ENCODE results near the gene RELB. TPM values are rescaled to one million over a fixed set of nuclear protein-coding genes. Genes with fewer than 3 reads are reported as not detected.

Gene RELB
- total and polyA plus RNA-seq, 2 of the 4 experiments (the other 2 are of a cell fraction): 5.0 to 17.2 TPM

- Histone ChIP-seq H4K5ac (ENCODE audit: low read depth, low read length) (no peak overlapping the region), H2AK5ac (ENCODE audit: low read depth, low read length) (no peak overlapping the region), H3K9ac (ENCODE audit: low read depth, low read length) (no peak overlapping the region), H2BK15ac (ENCODE audit: low read depth, low read length) (no peak overlapping the region), H3K9me3 (ENCODE audit: control insufficient read depth, insufficient read depth, low read length) (no peaks in the 10 kb centered on the region), H3K14ac (replicated peaks; ENCODE audit: low read depth, low read length) (no peak overlapping the region), H3K27me3 (ENCODE audit: control insufficient read depth, insufficient read depth, low read length) (no peaks in the 10 kb centered on the region), H3K4me3 (ENCODE audit: insufficient read depth, low read depth, low read length) (no peak overlapping the region), H2BK5ac (ENCODE audit: low read depth, low read length, poor library complexity, severe bottlenecking) (no peak overlapping the region), H3K4me1 (ENCODE audit: control insufficient read depth, insufficient read depth, low read length) (no peaks in the 10 kb centered on the region), H3K27ac (ENCODE audit: insufficient read depth, low read length) (no peak overlapping the region), H3K4ac (ENCODE audit: low read depth, low read length) (no peak overlapping the region), H2AFZ (replicated peaks; ENCODE audit: low read length, poor library complexity) (no peak overlapping the region), H3K4me2 (ENCODE audit: low read depth, low read length) (no peak overlapping the region), H3K9me1 (ENCODE audit: insufficient read depth, low read length) (no peaks in the 10 kb centered on the region), H4K91ac (ENCODE audit: insufficient read depth, low read depth, low read length) (no peak overlapping the region), H2AK9ac (replicated peaks; ENCODE audit: low read depth, low read length, poor library complexity) (no peak overlapping the region), H4K8ac (ENCODE audit: low read depth in 2 of 2, low read length in 2 of 2) (no peak overlapping the region), H3K18ac (ENCODE audit: low read depth, low read length) (no peak overlapping the region), H3K36me3 (ENCODE audit: control insufficient read depth, insufficient read depth, low read length) (peaks cover 46% of the 10 kb centered on the region), H3K79me1 (ENCODE audit: low read depth in 1 of 2, low read length in 2 of 2) (peaks cover 4 to 6% of the 10 kb centered on the region in 2 experiments; a peak in 2 of 4 replicates), H3K56ac (ENCODE audit: extremely low read depth, insufficient read depth, low read length) (no peak overlapping the region), H2BK20ac (ENCODE audit: low read depth, low read length) (no peak overlapping the region), H4K20me1 (ENCODE audit: insufficient read depth, low read length) (no peaks in the 10 kb centered on the region), H3K23ac (ENCODE audit: low read depth, low read length) (no peak overlapping the region), H2BK120ac (ENCODE audit: low read depth, low read length) (no peak overlapping the region)
- ATAC-seq (ENCODE audit: low read depth): no peak
- in situ Hi-C loops (cut with MboI; ENCODE audit: low sequenced_read_pairs) (no loop called here), intact Hi-C loops (cut with micrococcal nuclease) (no loop called here), dilution Hi-C loops (cut with HindIII; ENCODE audit: low sequenced_read_pairs, unreplicated experiment) (no loop called here)
- no peak for DNase-seq
- TF ChIP-seq NFE2L2 (IDR thresholded peaks at IDR 0.05; ENCODE audit: low read depth, low read length) (no peak), RCOR1 (IDR thresholded peaks at IDR 0.05; ENCODE audit: insufficient replicate concordance, low read length) (no peak), POLR2A (IDR thresholded peaks at IDR 0.05; ENCODE audit: low read depth, low read length) (no peak), FOS (IDR thresholded peaks at IDR 0.05; ENCODE audit: low read depth, low read length) (no peak), CEBPB (IDR thresholded peaks at IDR 0.05; ENCODE audit: low read depth, low read length) (no peak), MAZ (IDR thresholded peaks at IDR 0.05; ENCODE audit: borderline replicate concordance, low read depth, low read length) (no peak), BHLHE40 (IDR thresholded peaks at IDR 0.05; ENCODE audit: low read depth, low read length) (no peak), MXI1 (IDR thresholded peaks at IDR 0.05; ENCODE audit: borderline replicate concordance, low read depth, low read length) (no peak), SMC3 (IDR thresholded peaks at IDR 0.05; ENCODE audit: low read depth, low read length) (no peak), RAD21 (IDR thresholded peaks at IDR 0.05; ENCODE audit: low read length) (no peak), USF2 (IDR thresholded peaks at IDR 0.05; ENCODE audit: low read depth, low read length) (no peak), MAFK (IDR thresholded peaks at IDR 0.05; ENCODE audit: low read depth, low read length) (no peak), CTCF (conservative IDR thresholded peaks at IDR 0.05; ENCODE audit: low read depth, low read length) (no peak), ELK1 (IDR thresholded peaks at IDR 0.05; ENCODE audit: borderline replicate concordance, low read depth, low read length) (no peak)
- POLR2A ChIA-PET (ENCODE audit: unreplicated experiment): no interaction called here
- CTCF ChIA-PET: no interaction called here
- BruUV-seq (replicated peaks): no TSS peak
- no CpG with 5 or more reads among the region's 19 CpGs for WGBS, 2 experiments (ENCODE audit: extremely low coverage in 2 of 2, insufficient read length in 1 of 2)
Measured at GRCh38 chr19:45070861-45071544, 69.7 kb downstream of the RELB start.

All from IMR-90 (cell line).